ENCODE data around the gene ATAD3B.
"Not testable (repeated sequence)": the region's sequence is repeated elsewhere in the genome, so short reads cannot be mapped to it uniquely, and the experiment has no call there.

Gene ATAD3B

DNA sequence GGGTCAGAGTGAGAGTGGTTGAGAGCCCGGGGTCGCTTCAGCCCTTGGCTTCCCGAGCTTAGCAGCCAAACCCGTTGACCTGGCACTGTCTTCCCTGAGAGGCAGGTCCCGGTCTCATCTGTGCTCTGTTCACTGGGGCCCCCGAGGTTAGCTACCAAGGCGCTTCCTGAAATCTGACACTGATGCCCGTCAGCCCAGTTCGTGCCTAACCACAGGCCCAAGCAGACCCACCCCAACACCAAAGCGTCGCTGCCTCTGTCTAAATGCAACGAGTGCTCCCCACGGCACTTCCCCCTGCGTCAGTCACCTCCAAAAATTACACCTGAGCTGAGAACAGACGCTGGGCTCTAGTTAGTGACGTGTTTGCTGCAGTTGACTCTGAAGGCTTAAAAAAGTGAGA is 42.8 kb downstream of the ATAD3B start:
- DNase-seq = not testable (repeated sequence)

- DNase-seq = not testable (repeated sequence)
These were observed 45.4 kb downstream of the ATAD3B start for GRCh38 chr1:1516923-1517322.

DNA sequence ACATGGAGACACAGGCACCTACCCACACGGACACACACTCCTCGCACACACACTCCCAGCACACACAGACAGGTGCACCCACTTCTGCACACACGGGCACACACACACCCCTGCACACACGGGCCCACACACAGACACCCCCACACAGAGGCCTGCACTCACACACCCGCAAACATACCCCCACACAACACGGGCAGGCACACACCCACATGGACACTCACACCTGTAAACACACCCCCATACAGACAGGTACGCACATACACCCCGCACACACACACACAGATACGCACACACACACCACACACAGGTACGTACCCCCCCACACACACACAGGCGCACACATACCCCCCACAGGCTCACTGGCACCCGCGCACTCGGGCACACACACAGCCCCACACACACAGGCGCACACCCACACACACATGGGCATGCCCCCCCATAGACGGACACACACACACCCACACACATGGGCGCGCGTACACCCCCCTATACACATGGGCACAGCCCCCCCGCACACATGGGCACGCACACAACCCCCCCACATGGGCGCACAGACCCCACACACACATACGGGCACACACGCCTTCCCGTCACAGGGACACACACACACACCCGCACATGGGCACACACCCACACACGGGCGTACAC is 46.5 kb downstream of the ATAD3B start:
- no peak for DNase-seq

DNA sequence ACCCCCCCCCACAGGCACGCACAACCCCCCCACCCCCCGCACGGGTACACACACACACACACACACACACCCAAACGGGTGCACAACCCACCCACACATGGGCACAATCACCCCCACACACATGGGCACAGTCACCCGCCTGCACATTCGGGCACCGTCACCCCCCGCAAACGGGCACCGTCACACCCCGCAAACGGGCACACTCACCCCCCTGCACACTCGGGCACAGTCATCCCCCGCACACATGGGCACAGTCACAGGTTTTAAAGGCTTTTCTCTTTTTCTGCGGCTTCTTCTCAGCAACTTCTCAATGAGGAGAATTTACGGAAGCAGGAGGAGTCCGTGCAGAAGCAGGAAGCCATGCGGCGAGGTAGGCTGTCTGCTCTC is 47.0 kb downstream of the ATAD3B start:
- DNase-seq = not testable (repeated sequence)

DNA sequence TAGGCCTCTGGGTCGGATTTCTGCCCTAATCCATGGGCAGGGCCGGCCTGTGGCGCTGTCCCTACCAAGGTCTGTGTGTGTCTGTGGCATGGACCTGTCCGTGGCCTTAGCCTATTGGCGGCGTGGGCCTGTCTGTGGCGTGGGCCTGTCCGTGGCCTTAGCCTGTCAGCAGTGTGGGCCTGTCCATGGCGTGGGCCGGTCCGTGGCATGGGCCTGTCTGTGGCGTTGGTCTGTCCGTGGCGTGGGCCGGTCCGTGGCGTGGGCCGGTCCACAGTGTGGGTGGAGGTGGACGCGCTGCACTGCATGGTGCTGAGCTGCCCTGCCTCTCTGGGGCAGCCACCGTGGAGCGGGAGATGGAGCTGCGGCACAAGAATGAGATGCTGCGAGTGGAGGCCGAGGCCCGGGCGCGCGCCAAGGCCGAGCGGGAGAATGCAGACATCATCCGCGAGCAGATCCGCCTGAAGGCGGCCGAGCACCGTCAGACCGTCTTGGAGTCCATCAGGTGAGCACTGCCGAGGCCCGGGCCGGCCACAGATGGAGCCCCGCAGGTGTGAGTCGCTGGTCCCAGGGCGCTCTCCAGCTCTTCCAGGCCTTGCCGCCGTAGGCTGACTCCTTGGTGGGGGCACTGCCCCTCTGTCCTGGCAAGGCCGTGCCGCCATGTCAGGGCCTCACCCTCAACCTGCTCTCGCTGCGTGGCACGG is 48.4 kb downstream of the ATAD3B start:
- DNase-seq = not testable (repeated sequence)

DNA sequence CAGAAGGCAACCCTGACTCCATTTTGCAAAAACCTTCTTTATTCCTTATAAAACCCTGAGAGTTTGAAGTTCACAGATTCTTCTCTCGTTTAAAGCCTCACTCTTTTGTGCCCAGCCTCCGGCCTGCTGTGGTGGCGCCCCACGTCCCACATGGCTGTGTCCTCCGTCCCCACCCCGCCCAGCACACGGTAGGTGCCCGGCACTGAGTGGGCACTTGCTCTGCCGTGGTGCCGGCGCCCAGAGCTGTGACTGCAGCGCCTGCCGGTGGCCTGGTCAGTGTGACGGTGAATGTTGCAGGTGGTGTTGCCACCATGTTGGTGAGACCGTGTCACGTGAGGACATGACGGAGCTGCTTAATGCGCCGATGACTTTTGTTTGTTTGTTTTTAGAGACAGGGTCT is 49.8 kb downstream of the ATAD3B start:
- no peak for DNase-seq

- not testable (repeated sequence) for DNase-seq
These were observed 51.0 kb downstream of the ATAD3B start for GRCh38 chr1:1522536-1522935.

DNA sequence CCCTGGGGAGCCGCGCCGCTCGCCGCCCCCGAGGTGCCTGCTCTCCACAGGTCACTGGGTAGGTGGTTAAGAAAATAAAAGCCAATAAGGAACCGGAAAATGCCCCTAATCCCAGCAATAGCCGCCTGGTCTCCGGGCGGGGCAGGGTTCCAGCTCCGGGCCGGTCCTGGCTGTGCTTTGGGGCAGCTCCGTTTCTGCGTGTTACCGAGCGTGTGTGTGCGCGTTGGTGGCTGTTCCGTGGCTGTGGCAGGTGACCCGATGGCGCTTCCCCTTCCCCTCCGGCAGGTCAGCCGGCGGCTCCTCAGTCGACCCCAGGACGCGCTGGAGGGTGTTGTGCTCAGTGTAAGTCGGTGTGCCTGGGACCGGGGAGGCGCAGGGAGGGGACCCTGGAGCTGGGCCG is 51.7 kb downstream of the ATAD3B start:
- not testable (repeated sequence) for DNase-seq

DNA sequence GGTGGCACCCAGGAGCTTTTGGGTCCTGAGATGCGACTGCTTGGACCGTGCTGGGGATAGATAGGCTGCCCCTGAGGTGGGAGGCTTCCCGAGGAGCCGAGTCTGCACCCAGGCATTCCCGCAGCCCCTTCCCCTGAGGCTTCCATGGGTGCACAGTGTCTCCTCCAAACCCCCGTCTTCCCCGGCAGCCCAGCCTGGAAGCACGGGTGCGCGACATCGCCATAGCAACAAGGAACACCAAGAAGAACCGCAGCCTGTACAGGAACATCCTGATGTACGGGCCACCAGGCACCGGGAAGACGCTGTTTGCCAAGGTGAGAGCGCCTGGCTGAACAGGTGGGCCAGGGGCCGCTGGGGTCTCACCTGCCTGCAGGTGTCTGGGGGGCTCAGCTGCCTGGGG is 52.1 kb downstream of the ATAD3B start:
- DNase-seq = not testable (repeated sequence)

DNA sequence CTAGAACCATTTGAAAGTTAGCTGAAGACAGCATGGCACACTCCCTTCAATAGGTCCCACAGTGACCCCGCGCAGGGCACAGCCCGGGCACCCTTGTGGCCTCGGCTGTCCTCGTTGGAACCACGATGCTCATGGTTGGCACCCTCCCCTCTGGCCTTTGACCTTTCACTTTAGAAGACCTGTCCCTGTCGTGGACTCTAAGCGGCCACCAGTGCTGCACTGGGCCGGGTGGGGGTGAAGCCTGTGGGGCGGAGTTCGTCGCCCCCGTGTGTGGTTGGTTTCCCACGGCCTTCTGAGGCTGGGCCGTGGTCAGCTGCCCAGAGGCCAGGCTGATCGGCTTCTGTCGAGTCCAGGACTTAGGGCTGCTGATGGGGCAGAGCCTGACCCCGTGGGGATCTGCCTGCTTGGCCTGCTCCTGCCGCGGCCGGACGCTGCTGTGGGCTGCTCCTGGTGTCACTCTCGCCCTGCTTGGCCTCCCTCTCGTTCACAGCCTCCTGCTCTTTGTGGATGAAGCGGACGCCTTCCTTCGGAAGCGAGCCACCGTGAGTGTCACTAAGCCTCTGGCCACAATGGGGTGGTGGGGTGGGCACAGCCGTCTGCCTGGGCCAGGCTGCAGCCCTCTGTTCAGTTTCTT is 53.3 kb downstream of the ATAD3B start:
- DNase-seq = not testable (repeated sequence)

- DNase-seq = not testable (repeated sequence)
These were observed 54.9 kb downstream of the ATAD3B start for GRCh38 chr1:1526476-1526875.

GRCh38 chr1:1527092-1527816 is 55.7 kb downstream of the ATAD3B start:
- DNase-seq = no peak

GRCh38 chr1:1528301-1529267 is 57.0 kb downstream of the ATAD3B start:
- DNase-seq = no peak

DNA sequence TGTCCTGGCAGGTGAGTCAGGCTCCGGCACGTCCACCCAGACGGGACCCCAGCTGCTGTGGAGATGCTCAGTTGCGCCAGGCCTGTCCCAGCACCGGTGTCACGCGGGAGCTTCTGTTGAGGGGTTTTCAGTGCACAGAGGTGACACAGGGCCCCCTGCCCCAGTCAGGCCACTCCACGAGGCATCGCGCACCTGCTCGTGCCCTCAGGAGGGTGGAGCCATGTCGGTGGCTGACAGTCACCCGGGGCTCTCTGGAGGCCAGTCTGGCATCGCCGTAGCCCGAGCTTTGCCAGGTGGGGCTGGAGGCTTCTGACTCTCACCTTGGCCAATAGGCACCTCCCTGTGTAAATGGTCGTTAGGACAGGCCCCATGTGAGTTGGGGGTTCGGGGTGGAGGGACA is 57.8 kb downstream of the ATAD3B start:
- no peak for DNase-seq

GRCh38 chr1:1529936-1530335 is 58.4 kb downstream of the ATAD3B start:
- DNase-seq = no peak

- no peak for DNase-seq
These were observed 60.4 kb downstream of the ATAD3B start for GRCh38 chr1:1531947-1532346.

GRCh38 chr1:1533176-1533893 is 61.8 kb downstream of the ATAD3B start:
- not testable (repeated sequence) for DNase-seq

- DNase-seq = not testable (repeated sequence)
These were observed 62.3 kb downstream of the ATAD3B start for GRCh38 chr1:1533894-1534291.

DNA sequence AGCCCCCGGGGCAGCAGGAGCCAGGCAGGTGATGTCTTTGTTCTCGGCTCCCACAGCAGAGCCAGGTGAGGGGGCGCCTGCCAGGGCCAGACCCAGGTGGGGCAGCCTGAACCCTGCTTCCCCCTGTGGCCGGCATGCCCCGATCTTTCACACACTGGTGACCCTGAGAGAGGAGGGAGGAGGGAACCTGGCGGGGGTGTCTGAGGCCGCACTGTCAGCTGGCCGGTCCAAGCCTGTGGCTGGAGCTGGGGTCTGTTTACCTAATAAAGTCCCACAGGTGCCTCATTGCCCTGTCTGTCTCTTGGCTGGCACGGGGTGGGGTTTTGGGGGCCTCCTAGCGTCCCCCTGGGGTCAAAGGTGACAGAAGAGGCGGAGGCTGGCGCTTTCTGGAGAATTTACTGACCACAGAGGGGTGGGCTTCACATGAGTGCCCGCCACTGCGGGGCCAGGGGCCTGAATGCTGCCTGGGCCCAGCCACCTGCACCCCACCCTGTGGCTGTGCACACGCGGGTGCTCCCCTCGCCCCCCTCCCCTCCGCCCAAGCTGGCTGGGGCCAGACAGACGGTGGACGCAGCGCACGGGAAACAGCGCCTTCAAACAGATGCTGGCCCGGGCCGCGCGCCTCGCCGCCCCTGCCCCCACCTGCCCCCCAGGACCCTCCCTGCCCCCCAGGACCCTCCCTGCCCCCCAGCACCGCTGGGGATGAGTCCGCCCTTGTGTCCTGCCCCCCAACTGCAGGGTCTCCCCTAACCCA is 63.0 kb downstream of the ATAD3B start:
- no peak for DNase-seq

GRCh38 chr1:1535201-1536018 is 63.8 kb downstream of the ATAD3B start:
- no peak for DNase-seq
